Epithelial cell of prostate (primary cell): ENCODE measurements around the gene FAM20B.
"Not testable (repeated sequence)": the region's sequence is repeated elsewhere in the genome, so short reads cannot be mapped to it uniquely, and the experiment has no call there.

ENCODE experiments used
- DNase-seq: peaks from one replicate; pipeline ENCODE4 v3.0.0-alpha.2; 2011; ENCODE audit warnings: low read depth, low spot score
- H3K27ac ChIP-seq: fragments of 450-650 bp; 2 replicates; pipeline ENCODE4 v1.5.1; 2017; ENCODE audit warnings: mild to moderate bottlenecking

FAM20B gene

GRCh38 chr1:179017383-179018326 lies 8.0 kb upstream of the FAM20B start:
- no peak for DNase-seq
- H3K27ac ChIP-seq = peak overlapping the region; percentile 36

GRCh38 chr1:179021873-179022272 lies 3.8 kb upstream of the FAM20B start:
- no peak overlapping the region for H3K27ac ChIP-seq
- no peak for DNase-seq

- no peak for DNase-seq
Observed at GRCh38 chr1:179023946-179024650, 1.6 kb upstream of the FAM20B start.

GRCh38 chr1:179025975-179026812 lies 500 bp downstream of the FAM20B start:
- no peak for DNase-seq
- peak overlapping the region; percentile 74 for H3K27ac ChIP-seq

More at GRCh38 chr1:179023946-179024650, 1.6 kb upstream of the FAM20B start:
- no peak overlapping the region for H3K27ac ChIP-seq

GRCh38 chr1:179026813-179027669 lies 1.3 kb downstream of the FAM20B start:
- peak overlapping the region; percentile 74 for H3K27ac ChIP-seq
- no peak for DNase-seq

- DNase-seq = no peak
- no peak overlapping the region for H3K27ac ChIP-seq
Observed at GRCh38 chr1:179029321-179029759, 3.6 kb downstream of the FAM20B start.

- no peak overlapping the region for H3K27ac ChIP-seq
- DNase-seq = no peak
Observed at GRCh38 chr1:179030130-179030529, 4.4 kb downstream of the FAM20B start.

- no peak for DNase-seq
Observed at GRCh38 chr1:179030683-179031082, 5.0 kb downstream of the FAM20B start.

GRCh38 chr1:179031284-179031683 lies 5.6 kb downstream of the FAM20B start:
- H3K27ac ChIP-seq = peak overlapping the region; percentile 51
- DNase-seq = no peak

More at GRCh38 chr1:179030683-179031082, 5.0 kb downstream of the FAM20B start:
- H3K27ac ChIP-seq = no peak overlapping the region

- no peak for DNase-seq
- peak overlapping the region; percentile 51 for H3K27ac ChIP-seq
Observed at GRCh38 chr1:179031855-179032513, 6.3 kb downstream of the FAM20B start.

- peak overlapping the region; percentile 4 for H3K27ac ChIP-seq
- no peak for DNase-seq
Observed at GRCh38 chr1:179034720-179035119, 9.0 kb downstream of the FAM20B start.

- no peak for DNase-seq
- peak overlapping the region; percentile 77 for H3K27ac ChIP-seq
Observed at GRCh38 chr1:179036844-179037465, 11.3 kb downstream of the FAM20B start.

GRCh38 chr1:179038528-179039281 lies 13.0 kb downstream of the FAM20B start:
- H3K27ac ChIP-seq = peak overlapping the region; percentile 77
- peak; percentile 73 for DNase-seq

- not testable (repeated sequence) for DNase-seq
- H3K27ac ChIP-seq = peak overlapping the region; percentile 77
Observed at GRCh38 chr1:179039502-179040174, 13.9 kb downstream of the FAM20B start.

- H3K27ac ChIP-seq, DNase-seq: not testable (repeated sequence)
Observed at GRCh38 chr1:179040175-179040551, 14.5 kb downstream of the FAM20B start.

GRCh38 chr1:179042087-179042486 lies 16.4 kb downstream of the FAM20B start:
- DNase-seq = no peak

GRCh38 chr1:179042700-179043099 lies 17.0 kb downstream of the FAM20B start:
- H3K27ac ChIP-seq = no peak overlapping the region
- no peak for DNase-seq

More at GRCh38 chr1:179042087-179042486, 16.4 kb downstream of the FAM20B start:
- no peak overlapping the region for H3K27ac ChIP-seq
